Left lobe of liver (tissue), 2 donors: Measurements from ENCODE around the gene MAP2K5. TPM values are rescaled to one million over a fixed set of nuclear protein-coding genes. Genes with fewer than 3 reads are reported as not detected.
A peak's percentile ranks its signal among the peaks of the same experiment; 100 is the strongest.
"Not testable (repeated sequence)": the region's sequence is repeated elsewhere in the genome, so short reads cannot be mapped to it uniquely, and the experiment has no call there.

Source experiments
- ATAC-seq: fragments of 200-7000 bp; cut with Tn5 transposase; one replicate; pipeline ENCODE4 v1.9.1; 2020; ENCODE audit warnings: mild to moderate bottlenecking, moderate library complexity
- DNase-seq: peaks from one replicate; pipeline ENCODE4 v3.0.0-alpha.2; 2020; ENCODE audit warnings: low spot score
- total RNA-seq: library from RNA; stranded (reverse); gene quantifications from one replicate; pipeline ENCODE4 v1.2.1, GENCODE V29; 2021
- donor health status: DM: no; HTN: no; CAD: no; lungs with moderate emphysema.
- donor health status: DM: no; HTN: yes; CAD: no.

Gene MAP2K5
- total RNA-seq, 1 donor from 2014 or later, result 9.9 TPM

DNA sequence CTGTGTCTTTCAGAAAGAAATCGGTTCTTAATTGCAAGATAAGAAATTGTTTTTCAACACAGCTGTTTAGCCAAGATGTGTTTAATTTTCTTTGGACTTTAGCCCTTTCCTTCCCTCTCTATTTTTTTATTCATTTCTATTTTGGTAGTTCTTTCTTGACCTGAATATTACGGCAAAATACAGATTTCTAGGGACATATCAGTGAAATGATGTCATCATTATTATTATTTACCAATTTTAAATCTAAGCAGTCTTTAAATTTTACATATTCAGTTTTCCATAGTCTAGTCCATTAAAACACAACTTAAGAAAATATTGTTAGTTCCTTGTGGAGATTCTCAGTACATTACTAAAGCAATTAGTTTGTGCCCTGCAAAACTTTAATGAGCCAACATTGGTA, 104.3 kb downstream of the MAP2K5 start:
- no peak for DNase-seq
- ATAC-seq, result no peak

DNA sequence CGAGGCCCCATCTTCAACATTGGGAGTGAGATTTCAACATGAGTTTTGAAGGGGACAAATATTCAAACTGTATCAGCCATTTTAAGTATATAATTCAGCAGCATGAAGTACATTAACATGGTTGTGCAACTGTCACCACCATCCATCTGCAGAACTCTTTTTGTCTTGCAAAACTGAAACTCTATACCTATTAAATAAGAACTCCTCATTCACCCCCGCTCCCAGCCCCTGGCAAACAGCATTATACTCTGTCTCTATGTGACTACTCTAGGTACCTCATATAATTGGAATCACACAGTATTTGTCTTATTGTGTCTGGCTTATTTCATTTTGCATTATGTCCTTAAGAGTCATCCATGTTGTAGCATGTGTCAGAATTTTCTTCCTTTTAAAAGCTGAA, 110.1 kb downstream of the MAP2K5 start:
- DNase-seq (no peak), ATAC-seq (no peak)

DNA sequence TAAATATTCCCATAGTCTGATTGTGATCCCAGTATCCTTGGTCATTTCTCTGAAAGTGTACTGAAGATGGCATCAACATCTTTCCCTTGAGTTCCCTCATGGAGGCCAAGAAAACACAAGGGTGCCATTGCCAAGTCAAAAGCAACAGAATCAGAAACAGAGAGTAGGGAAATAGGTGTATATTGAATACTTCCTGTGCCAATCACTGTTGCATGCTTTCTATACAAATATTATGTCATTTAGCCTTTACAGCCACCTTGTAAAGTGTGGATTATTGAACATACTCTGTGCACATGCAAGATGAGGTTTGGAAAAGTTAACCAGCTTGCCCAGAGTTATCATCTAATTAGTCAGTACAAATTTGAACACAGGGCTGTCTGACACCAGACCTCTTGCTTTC, 117.9 kb downstream of the MAP2K5 start:
- no peak for DNase-seq
- ATAC-seq, result no peak

DNA sequence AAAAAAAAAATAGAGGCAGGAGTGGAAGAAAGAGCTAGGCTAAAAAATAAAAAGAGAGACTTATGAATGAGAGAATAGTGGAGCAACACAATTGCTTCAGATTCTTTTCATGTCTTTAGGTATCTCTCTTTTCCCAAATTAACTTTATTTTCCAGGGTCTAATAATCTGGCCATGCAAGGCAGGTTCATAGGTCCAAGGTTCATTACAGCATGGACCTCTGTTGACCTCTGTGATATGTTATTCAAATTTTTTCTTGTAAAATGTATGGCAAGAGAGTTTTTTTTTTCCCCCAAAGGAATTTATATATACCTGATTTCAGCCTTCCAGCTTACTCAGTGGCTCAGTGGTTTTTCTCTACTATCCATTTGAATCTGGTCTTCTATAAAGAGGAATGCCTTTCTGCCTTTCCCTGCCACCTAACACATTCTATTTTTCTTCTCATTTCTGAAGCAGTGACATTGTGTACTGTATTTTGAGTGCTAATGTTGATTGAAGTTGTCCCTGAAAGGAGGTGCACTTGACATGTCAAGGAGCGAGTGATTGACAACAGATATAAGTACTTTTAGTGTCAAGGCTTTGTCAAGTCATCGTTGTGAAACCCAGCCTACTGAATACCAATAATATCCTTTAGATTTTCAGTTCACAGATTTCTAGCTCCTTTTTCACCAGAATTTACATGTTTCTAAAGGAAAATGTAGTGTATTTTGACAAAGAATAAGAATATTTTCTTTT, 118.5 kb downstream of the MAP2K5 start:
- ATAC-seq, result peak; percentile 51
- DNase-seq, result no peak

DNA sequence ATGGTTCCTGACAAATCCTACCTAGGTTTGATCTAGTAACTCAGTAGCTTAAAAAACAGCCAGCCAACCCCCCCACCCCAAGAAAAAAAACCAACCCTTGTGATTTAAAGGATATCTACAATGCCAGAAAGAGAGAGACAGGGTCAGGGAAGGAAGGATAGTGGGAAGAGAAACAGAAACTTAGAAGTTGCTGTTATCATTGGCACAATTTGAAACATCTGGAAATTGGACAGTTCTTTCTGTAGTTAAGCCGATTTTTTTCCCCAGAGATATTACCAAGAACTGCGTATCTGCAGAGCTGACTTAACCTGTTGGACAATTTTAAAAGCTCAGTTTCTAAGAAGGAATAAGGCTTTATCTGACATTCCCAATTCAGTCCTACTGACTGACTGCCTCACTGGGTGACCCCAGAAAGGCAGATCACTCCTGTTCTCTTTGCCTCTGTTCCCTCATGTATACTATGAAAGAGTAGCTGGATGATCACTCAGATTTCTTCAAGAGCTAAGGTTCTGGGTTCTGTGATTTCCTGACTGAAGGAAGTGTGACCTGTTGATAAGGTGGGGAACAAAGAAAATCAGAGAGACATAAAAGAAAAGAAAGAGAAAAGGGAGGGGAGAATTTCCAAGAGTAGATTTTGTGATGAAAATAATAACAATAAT, 128.3 kb downstream of the MAP2K5 start:
- ATAC-seq, result no peak
- DNase-seq, result no peak

DNA sequence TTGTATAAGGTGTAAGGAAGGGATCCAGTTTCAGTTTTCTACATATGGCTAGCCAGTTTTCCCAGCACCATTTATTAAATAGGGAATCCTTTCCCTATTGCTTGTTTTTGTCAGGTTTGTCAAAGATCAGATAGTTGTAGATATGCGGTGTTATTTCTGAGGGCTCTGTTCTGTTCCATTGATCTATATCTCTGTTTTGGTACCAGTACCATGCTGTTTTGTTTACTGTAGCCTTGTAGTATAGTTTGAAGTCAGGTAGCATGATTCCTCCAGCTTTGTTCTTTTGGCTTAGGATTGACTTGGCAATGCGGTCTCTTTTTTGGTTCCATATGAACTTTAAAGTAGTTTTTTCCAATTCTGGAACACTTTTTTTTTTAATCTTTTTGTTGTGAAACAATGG, 130.3 kb downstream of the MAP2K5 start:
- not testable (repeated sequence) for ATAC-seq, DNase-seq

DNA sequence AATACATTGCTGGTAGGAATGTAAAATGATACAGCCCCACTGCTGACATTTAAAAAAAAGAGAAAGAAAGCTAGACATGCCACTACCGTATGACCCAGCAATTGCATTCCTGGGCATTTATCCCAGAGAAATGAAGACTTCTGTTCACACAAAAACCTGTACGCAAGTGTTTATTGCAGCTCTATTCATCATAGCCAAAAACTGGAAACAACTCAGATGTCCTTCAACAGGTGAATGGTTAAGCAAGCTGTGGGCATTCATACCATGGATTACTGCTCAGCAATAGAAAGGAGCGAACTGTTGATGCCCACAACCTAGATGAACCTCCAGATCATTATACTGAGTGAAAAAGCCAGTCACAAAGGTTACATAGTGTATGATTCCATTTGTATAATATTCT, 132.5 kb downstream of the MAP2K5 start:
- ATAC-seq (no peak), DNase-seq (no peak)

DNA sequence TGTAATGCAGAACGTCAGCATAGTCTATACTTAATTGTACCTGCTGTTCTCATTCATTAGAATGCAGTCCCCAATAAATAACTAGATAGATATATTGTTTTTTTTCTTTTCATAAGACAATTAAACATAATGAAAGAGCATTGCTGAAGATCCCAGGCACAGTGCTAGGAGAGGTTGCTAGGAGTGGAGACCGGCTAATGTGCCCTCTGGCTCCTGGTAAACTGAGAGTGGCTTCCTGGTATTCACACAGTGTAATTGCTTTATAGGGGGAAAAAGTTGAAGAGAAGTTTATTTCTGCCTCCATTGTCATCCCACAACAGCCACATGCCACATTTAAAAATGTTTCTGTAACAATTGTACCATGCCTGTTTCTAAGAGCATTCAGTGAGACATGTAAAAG, 135.6 kb downstream of the MAP2K5 start:
- ATAC-seq, result no peak
- no peak for DNase-seq

DNA sequence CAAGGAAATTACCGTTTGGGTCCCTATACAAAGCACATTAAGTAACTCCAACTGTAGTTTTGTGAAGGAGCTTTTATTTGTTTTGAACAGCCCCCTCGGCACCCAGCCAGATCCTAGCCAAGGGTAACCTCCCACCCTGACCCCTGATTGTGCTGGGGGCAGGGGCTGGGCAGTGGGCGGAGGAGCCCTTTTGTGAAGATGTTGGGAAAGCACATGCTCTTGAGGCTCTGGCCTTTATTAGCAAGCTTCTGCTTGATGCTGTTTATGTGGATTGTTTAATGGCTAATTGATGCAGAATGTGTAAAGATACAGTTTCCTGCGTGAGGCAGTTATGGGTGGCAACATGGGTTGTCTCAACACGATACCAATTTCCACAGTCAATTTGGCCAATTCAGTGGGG, 136.5 kb downstream of the MAP2K5 start:
- DNase-seq (no peak), ATAC-seq (no peak)

DNA sequence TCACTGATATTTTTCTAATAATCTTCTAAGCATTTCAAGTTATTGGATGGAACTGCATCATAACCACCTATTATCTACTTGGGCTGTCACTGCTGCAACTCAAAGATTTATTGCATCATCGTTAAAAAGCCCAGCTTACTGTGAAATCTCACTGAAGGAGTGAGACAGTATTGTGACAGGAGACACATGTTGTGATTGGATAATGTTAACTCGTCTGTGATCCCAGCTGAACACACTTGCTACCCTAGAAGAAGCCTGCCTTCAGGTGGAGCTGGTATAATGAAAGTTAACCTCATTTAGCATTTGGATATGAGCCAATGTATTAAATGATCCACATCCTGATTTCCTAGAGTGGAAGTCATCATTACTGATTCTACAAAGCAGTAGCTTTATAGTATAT, 138.1 kb downstream of the MAP2K5 start:
- ATAC-seq, result no peak
- no peak for DNase-seq

DNA sequence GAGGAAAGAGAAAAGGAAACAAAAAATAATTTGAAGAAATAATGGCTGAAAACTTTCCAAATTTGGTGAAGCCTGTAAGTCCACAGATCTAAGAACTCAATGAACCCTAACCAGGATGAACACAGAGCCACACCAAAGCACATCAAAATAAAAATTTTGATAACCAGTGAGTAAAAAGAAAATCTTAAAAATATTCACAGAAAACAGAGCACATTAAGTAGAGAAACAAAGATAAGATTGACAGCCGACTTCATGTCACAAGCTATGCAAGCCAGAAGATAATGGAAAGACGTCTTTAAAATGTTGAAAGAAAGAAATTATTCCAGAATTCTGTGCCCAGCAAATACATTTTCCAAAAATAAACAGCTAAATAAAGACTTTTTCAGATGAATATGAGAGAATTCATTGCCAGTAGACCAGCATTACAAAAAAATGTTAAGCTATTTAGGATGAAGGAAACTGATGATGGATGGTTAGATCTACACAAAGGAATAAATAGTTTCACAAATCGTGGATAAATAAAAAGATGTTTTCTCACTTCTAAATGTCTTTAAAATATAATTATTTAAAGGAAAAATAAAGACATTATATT, 142.6 kb downstream of the MAP2K5 start:
- DNase-seq (no peak), ATAC-seq (no peak)

DNA sequence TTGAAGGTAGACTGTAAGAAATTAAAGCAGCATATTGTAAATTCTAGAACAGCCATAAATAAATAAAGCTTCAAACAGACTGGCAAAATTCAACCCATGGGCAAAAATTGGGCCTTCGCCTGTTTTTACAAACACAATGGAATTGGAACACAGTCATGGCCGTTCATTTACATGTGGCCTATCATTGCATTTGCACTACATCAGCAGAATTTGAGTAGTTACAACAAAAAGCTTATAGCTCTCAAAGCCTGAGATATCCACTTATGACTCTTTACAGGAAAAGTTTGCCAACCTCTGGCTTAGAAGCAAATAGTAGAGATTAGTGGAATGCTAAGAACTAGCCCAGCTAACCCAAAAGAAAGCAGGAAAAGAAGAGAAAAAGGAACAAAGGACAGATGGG, 143.2 kb downstream of the MAP2K5 start:
- no peak for ATAC-seq
- no peak for DNase-seq

DNA sequence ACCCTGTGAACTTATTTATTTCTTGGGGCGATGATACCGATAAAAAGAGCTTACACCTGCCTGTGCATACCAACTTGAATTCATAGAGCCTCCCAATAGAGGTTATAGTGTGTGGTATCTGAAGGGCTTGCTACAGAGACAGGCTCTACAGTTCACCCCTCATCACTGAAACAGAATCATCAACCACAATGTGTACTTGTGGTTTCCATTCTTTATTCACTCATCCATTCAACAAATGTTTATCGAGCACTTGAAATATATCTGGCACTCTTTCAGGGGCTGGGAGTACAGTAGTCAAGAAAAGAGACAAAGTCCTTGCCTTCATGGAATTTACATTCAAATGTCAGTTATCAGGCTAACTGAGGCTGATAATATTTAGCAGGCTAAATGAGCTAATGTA, 148.4 kb downstream of the MAP2K5 start:
- no peak for ATAC-seq
- no peak for DNase-seq

DNA sequence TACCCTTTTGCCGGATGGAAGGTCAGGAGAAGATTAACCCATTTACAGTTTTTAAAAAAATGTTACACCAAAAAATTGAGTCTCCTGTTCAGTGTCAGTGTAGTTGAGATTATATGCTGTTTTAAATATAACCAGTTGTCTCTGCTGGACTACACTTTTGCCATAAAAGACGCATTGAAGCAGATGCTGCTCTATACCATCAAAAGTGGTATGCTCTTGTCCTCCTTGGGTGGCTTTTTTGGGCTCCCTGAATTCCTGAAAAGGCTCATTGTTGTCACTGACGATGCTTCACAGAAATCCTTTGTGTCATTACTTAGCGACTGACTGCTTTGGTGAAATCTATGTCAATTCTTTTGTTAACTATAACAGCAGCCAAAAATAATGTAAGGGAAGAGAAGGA, 148.9 kb downstream of the MAP2K5 start:
- no peak for ATAC-seq

DNA sequence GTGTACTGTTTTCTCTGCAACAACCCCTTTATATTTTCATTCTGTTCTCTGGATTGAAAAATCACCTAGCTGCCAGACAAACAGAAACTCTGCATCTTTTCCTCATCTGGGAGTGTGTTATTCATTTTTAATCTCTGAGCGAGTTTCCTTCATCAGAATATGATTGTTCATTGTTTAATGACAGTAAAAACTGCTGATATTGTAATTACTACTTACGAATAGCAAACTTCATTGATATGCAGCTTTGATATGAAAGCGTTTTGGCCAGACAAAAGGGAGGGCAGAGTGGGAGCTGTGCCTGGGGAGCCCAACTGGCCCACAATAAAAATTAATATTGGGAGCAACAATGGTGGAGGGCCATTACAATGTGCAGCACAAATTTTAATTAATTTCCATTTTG, 150.1 kb downstream of the MAP2K5 start:
- DNase-seq, result no peak
- ATAC-seq, result no peak

More for the DNA sequence above, 148.9 kb downstream of the MAP2K5 start:
- no peak for DNase-seq

DNA sequence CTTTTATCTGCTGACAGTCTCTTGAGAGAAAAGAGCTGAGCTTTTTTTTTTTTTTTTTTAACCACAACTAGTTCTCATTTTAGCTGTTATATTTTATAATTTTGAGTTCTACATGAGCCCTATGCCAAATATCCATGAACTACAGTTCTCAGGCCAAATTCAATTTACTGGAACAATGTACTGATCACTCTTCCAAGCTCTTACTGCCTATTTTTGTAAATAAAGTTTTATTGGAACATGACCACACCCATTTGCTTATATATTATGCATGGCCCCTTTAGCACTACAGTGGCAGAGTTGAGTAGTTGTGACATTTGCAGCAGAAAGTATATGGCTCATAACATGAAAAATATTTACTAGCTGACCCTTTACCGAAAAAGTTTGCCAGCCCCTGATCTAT, 153.6 kb downstream of the MAP2K5 start:
- ATAC-seq (no peak), DNase-seq (no peak)

DNA sequence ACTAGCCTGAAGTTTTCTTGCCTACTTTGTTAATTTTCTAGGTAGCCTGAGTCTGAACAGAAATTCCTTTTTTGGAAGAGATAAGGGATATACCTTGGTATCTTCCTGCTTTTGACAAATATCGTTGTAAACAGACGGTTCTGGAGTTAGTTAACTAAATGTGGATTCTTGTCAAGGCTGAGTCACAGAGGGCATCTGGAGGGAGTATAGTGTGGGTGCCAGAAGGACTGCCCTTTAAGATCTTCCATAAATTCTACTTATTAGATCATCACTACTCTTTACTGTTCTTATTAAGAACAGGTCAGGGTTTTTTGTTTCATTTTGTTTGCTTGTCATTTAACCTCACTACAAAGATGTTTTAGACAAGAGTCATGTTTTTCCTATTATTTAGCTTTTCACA, 157.5 kb downstream of the MAP2K5 start:
- no peak for ATAC-seq
- no peak for DNase-seq

DNA sequence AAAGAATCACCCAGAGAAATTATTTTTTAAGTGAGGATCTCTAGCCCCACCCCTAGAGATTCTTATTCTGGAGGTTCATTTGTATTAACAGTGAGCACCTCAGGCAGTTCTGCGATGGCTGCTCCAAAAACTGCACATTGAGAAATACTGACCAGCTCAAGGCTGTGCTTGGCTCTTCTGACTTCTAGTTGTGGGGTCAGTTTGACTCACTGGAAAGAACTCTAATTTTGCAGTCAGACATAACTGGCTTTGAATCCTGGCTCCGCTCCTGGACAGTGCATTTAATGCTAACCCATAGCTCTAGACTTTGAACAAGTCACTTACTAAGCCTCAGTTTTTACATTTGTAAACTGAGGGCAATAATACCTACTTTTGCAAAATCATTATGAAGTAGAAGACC, 159.2 kb downstream of the MAP2K5 start:
- ATAC-seq, result no peak
- DNase-seq, result no peak

DNA sequence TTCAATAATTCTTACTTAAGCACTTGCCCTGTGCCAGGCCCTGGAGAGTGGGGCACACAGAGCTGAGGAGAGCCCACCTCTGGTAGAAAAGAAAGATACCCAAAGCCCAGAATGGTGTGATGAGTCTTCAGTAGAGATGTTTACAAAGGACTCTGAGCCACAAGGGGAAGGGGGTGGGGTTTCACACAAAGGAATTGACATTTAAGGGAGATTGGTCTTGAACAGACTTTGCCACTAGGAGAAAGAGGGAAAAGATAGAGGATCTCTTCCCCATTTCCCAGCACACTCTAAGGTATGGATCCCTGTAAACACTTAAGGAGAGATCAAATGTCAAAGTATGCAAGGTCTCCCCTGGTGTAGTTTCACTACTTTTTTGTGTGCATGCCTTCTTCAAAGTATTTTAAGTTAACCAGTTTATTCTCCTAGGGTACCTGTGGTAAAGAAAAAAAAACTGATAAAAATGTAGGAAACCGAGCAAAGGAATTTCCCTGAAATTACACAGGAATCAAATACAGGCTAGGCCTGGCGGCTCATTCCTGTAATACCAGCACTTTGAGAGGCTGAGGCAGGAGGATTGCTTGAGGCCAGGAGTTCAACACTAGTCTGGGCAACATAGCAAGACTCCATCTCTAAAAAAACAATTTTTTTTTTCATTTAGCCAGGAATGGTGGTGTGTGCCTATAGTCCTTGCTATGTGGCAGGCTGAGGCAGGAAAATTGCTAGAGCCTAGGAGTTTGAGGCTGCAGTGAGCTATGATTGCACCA, 165.2 kb downstream of the MAP2K5 start:
- no peak for ATAC-seq
- DNase-seq, result no peak

DNA sequence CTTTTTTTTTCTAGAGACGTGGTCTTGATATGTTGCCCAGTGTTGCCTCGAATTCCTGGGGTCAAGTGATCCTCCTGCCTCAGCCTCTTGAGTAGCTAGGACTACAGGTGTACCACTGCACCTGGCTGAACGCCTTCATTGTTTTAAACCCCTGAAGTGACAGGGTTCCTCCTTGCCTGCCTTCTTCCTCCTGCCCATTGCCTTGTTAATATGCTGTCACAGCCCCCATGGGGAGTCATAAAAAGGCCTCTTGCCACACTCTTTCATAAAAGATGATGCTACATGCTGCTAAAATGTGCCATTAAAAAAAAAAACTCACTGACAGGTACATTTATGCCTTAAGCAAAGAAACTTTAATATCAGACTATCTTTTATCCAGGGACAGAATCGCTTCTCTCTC, 166.0 kb downstream of the MAP2K5 start:
- ATAC-seq (no peak), DNase-seq (no peak)

DNA sequence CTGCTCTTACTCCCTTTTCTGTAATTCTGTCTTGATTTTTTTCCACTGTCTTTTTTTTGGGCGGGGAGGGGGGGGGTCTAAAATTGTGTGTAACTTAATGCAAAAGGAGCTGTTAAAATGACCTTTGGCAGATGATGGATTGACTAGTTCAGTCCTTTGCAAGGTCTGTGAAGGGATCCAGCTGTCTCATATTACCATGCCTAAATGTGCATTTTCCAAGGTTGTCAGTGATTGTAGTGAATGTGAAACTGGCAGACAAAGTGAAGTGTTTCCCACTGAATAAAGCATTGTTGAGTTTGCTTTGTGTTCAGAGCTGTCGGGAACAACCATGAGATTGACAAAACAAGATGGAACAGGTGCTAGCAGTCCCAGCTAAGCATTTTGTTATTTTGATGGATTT, 172.7 kb downstream of the MAP2K5 start:
- DNase-seq (no peak), ATAC-seq (no peak)

DNA sequence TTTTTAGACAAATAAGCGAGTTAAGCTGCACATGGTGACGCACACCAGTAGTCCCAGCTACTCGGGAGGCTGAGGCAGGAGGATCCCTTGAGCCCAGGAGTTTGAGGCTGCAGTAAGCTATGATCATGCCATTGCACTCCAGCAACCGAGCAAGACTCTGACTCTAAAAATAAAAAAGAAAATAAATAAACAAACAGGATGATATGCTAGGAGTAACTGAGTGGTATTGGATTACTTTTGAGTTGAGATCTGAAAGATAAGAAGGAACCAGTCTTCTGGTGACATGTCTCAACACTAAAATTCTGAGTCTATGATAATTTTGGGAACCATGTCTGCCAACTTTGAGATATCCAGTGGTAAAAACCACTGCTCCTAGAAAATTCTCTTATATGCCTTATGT, 173.7 kb downstream of the MAP2K5 start:
- DNase-seq, result no peak
- no peak for ATAC-seq
